Posterior vena cava (tissue), 2 donors: Measurements from ENCODE around the gene HK2. TPM values are rescaled to one million over a fixed set of nuclear protein-coding genes. Genes with fewer than 3 reads are reported as not detected.

Experiments
- DNase-seq: peaks from one replicate; pipeline ENCODE4 v3.0.0-alpha.2; 2020; ENCODE audit warnings: low spot score
- intact Hi-C, 2 donors: fragments of 100-400 bp; cut with DNase I; formaldehyde crosslinking; loops; one replicate each; pipeline versions ENCODE4 v1.14.1 to v1.14.2; 2022 to 2023
- total RNA-seq, 2 donors: library from RNA; stranded (reverse); fragmentation: NEBNext Ultra II Directional; extraction: Animal tissue kit (Norgen Biotek cat#: 25700); gene quantifications; one replicate each; pipeline ENCODE4 v1.2.1, GENCODE V29; 2021
- donor health status: DM: yes; HTN: yes; CAD: no.
- donor health status: DM: yes; HTN: yes; CAD: no.

Gene HK2
- total RNA-seq, 2 donors from 2014 or later, result 4.2 to 4.3 TPM

DNA sequence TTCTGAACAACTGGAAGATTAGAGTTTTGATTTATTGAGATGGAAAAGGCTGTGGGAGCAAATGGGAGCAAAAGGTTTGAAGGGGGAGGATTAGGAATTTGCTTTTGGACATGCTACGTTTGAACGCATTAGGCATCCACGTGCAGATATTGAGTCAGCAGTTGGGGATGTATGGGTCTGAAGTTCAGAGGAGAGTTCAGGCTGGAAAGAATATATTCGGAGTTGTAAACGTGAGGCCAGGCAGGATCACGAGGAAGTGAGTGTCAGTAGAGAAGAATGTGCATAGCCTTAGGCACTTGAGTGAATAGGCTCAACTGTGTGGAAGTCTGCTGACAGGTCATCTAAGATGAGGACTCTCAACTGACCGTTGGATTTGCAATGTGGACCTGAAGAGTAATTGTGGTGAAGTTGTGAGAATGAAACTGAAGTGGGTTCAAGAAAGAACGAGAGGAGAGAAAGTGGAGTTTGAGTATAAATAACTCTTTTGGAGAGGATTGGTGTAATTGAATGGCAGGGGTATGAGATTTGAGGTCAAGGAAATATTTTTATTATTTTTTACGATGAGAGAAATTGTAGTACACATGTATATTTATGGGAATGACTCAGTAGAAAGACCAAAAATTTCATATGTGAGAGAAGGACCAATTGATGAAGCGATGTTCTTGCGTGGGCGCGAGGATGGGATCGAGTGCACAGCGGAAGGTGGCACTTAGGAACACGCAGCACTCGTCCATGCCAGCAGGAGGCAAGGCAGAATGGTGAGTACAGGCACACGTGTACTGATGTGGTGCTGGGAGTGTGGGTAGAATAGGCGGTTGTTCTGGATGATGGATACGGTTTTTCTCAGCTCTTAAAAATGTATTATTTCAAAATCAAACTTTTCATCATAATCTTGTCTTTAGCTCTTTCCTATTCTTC, 84.0 kb downstream of the HK2 start:
- intact Hi-C loops, result no loop called here
- DNase-seq, result no peak

DNA sequence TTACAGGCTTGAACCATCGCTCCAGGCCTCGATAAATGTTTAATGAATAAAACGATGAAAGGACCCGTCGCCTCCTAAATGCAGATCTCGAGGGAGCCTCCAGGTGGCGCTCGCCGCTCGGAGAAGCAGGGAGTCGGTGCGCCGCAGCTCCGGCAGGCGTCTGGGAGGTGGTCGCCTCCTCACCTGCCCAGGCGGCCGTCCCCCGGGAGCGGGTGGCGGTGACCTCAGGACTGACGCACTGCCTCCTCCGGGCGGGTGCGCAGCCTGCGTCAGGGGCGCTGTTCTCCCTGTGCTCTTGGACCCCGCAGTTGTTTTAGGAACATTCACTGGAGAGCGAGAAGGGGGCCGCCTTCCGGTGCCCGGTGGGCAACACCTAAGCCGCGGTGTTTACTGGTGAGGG, 85.9 kb downstream of the HK2 start:
- intact Hi-C loops, result loop anchor here (10.0 kb wide), 1 partner anchor 485 kb away; no protein-coding TSS in a partner anchor
- peak; percentile 89 for DNase-seq

DNA sequence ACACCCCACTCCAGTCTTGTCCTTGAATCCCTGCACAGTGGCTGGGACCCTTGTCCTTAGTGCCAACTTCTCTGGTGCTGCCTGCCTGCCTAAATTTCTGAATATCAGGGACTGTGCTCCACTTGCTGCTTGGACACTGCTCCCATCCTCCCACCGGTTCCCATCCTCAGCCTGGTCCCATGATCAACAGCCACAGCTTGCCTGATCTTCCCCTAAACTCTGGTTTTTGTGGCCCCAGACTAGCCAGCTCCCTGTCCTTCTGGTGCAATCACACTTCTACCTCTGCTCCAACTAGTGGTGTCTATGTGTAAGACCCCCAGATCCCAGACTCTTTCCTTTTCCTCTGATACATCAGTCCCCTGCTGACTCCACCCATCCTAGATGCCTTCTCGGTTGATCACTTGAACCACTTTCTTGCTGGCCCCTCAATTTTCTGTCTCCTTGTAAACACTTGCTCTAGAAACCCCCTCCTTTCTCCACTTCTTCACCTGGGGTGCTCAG, 87.4 kb downstream of the HK2 start:
- intact Hi-C loops, result loop anchor here (10.0 kb wide), 1 partner anchor 484 kb away; no protein-coding TSS in a partner anchor
- DNase-seq, result no peak

DNA sequence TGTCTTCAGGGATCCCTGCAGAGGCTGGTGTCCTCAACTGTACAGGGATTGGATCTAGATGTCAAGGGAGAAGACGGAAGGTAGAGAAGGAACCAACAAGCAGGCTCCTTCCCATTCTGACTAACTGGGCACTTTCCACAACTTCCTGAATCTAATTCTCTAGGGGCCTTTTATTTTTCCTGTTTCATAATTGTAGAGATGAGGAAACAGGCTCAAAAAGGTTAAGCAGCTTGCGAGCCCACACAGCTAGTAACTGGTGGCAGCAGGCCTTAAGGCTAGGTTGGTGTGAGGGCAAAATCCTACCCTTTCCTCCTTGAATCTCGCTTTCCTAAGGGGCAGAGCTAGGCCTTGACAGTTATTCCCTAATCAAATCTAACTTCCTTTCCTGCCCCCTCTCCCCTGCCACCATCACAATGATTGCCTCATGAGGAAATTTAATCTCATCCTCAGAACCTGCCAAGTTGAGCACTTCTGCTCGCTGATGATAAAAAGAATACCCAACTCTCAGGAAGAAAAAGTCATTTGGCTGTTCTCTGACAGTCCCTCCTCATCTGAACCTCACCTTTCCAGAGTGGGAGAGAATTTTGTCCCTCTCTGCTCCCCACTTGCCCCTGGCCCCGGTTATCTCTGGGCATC, 88.8 kb downstream of the HK2 start:
- DNase-seq, result no peak
- intact Hi-C loops, result loop anchor here (10.0 kb wide), 1 partner anchor 482 kb away; no protein-coding TSS in a partner anchor

DNA sequence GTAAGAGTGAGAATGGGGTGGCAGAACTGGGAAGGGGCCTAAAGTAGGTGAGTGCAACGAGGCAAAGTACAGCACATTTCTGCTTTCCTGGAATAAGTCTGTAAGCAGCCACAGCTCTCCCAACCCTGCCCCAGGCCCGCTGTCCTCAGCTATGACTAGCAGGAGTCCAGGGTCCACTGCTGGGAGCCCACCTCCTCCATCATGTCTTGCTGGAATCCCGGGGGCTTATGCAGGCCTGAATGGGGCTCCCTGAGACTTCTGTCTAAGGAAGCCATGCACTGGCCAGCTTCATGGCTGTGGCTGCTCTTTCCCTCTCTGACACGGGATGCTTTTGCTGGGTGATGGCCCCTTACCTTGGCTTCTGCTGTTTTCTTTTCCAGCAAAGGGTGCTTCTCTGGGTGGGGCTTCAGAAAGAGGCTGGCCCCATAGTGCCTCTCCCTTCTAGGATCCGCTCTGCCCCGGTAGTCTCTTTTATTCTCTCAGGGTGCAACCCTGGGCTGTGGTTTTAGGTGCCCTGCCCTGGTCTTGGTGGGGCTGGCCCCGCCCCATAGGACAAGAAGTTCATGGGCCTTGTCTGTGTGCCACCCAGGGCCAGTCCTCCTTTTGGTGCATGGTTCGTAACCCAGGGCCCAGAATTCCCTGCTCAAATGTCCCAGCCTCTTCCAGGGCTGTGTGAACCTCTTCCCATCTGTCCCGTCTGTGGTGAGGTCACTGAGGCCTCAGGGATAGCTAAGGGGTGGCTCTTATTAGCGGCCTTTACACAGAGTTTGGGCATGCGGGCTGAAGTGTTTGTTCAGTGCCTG, 90.7 kb downstream of the HK2 start:
- DNase-seq, result no peak
- intact Hi-C loops, result loop anchor here (10.0 kb wide), 1 partner anchor 480 kb away; no protein-coding TSS in a partner anchor

DNA sequence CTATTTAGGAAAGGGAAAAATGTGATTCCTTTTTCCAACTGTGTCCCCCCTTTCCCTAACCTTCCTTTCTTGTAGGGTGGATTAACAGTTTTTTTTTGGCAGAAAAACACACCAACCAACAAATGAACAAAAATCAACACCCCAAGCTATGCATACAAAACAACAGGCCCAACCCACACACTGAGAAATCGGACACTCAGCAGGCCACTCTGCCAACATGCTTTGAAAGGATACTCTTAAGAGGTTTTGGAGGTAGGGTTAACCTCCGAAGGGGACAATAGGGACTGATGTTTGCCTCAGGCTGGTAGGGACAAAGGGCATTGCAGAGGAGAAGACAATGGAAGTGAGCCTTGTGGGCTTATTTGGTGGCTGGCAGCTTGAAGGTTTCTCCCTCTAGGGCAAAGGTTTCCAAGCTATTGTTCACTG, 91.4 kb downstream of the HK2 start:
- DNase-seq, result no peak
- intact Hi-C loops, result loop anchor here (10.0 kb wide), 1 partner anchor 479 kb away; no protein-coding TSS in a partner anchor

DNA sequence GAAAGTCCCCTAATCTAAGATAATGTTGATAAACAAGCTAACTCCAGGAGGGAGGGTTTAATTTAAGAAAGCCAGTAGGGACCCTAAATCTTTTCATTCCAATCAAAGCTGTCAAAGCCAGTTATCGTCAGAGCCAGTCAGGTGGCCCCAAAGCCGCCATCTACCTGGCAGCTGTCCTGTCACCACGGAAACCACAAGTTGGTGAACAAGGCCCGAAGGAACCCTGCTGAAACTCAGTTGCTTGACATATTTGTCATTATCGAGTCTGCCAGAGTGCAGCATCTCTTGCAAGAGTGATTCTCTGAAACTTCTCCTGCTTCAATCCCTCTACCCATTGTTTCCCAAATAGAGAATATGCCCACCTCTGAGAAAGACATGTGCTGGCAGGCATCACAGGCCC, 93.7 kb downstream of the HK2 start:
- intact Hi-C loops, result loop anchor here (10.0 kb wide), 1 partner anchor 477 kb away; no protein-coding TSS in a partner anchor
- no peak for DNase-seq

DNA sequence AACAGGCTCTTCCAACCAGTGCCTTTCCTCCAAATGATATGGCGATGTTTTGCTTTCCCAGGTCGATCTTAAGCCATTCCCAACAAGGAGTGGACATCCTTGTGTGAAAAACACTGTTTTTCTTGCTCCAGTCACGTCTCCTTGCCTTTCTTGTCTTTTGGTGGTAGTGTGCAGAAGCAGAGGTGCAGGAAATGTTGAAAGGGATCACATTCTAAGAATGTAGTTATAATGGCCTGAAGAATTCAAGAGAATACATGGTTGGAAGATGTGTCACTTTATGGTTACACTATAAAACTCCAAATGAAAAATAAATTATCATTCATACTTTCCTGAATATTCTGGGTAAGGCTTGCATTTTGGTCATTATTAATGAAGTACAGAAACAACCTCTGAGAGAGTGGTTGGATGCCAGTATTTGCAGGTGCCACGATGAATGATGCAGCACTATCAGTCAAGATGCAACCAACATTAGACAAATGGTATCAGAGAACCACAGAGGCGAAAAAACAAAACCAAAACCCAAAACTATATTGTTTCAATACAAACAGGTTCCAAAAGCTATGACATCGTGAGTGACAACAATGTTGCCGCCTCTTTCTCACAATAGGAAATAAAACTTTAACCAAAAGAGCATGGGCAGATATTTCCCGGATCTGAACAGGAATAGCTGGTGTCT, 97.0 kb downstream of the HK2 start:
- intact Hi-C loops, result no loop called here
- DNase-seq, result no peak

DNA sequence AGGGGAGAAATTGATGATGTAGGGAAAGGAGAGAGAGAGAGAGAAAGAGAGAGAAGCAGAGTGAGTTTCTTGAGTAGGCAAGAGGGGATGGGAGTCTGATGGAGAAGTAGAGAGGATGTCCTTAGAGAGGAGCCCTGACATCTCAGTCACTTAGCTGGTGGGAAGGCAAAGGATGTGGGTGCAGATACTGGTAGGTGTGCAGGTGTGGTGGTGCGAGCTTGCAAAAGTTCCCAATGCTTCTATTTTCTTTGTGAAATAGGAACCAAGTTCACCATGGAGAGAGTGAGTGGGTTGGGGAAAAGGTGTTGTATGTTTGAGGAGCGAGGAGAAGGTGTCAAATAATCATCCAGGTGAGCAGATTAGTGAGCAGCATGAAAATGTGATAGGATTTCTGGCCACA, 98.0 kb downstream of the HK2 start:
- intact Hi-C loops, result no loop called here
- DNase-seq, result no peak

DNA sequence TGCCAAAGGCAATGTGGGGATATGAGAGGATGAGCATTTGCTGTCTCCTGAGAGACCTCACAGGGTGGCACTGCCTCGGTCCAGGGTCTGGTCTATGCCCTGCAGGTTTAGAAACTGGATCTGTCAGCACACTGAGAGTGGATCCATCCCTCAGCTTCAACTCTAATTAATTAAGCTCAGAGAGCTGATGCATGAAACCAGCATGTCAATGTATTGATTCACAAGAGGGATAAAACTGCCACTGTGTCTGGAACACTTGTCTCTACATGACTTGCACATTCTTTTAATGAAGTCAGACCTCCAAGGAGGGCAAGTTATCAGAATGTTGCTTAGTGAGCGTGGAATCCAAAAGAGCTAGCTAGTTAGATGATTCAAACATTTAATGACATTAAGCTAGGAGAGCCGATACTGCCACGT, 102.1 kb downstream of the HK2 start:
- intact Hi-C loops, result no loop called here
- DNase-seq, result no peak

DNA sequence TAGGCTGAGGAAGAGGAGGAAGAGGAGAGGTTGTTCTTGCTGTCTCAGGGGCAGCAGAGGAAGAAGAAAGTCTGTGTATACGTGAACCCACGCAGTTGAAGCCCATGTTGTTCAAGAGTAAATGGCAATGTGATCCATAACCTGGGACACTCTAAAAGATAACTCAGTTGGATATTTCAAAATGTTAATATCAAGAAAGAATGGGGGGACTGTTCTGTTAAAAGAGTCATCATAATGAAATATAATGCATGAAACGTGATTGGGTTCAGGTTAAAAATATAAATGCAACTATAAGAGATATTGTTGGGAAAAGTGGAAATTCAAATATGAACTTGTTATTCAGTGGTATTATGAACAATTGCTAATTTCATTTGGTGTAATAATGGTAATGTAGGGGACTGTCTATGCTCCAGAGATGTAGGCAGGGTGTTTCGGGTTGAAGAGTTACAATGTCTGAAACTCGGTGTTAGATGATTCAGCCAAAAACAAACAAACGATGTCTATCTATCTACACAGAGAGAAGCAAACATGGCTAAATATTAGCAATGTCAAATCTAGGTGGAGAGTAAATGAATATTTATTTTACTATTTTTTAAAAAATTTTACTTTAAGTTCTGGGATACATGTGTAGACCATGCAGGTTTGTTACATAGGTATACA, 103.4 kb downstream of the HK2 start:
- DNase-seq, result no peak
- intact Hi-C loops, result no loop called here

DNA sequence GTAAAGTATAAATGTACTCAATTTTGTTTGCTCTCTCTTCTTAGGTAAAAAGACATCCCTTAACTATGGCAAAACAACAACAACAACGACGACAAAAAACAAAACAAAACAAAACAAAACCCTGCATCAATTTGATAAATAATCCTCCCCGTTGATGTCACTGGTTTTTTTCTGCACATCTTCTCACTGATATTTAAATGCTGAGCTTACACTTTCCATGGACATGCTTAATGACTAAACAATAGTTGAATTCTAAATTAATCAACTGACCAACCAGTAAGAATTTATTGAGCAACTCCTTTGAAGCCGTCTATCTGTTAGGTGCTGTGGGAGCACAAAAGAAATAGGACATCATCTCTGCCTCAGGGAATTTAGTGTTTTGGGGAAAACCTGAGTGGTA, 104.3 kb downstream of the HK2 start:
- no peak for DNase-seq

DNA sequence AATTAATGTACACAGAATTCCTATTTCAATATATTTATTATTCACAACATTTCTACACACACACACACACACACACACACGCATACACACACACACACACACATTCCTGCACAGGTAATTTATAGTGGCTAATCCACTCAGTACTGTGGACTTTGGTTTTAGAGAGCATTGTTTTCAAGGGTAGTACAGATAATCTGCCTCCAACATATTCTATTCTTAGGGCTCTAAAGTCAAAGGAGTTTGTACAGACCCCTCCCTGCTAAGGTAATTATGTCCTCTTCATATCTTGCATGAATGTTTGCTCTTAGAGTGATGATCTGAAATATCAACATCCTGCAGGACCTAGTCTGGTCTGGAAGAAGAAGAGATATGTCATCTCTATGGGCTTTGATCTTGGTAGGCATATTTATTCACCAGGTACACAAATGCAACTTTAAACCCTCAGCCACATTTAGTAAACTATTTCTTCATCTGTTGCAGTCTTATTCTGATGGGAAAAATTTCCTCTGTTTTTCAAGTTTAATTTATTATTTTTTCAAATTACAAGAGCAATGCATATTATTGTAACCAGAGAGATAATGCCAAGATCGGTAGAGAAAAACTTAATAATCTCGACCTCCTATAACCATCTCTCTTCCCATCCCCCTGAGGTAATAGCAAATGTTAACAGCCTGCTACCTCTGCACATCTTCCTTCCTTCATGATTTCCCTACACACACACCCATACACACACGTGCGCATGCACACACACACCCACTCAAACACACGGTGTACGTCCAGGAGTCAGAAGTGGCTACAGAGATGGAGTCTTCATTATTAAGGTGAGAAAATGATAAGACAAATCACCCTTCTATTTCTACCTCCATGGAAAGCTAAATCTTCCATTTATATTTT, 106.2 kb downstream of the HK2 start:
- DNase-seq, result no peak
- intact Hi-C loops, result no loop called here

More for the DNA sequence above, 104.3 kb downstream of the HK2 start:
- intact Hi-C loops, result no loop called here

DNA sequence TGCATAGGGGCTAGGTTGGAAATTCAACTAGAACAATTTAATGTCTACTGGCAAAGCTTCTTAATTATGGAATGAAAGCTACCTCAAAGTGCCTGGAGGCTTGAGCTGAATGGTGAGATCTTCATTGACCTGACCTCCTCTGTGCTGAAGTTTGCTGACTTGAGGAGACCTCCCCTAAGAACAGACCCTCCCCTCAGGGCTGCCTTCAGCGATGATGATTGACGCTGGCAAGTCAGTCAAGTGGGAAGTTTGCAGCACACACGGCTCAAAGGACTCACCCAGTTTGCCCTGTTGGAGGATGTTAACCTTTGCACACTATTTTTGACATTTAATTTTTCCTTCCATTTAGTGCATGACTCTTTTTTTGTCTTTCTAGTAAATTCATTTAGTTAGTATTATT, 107.4 kb downstream of the HK2 start:
- DNase-seq, result no peak
- intact Hi-C loops, result no loop called here

DNA sequence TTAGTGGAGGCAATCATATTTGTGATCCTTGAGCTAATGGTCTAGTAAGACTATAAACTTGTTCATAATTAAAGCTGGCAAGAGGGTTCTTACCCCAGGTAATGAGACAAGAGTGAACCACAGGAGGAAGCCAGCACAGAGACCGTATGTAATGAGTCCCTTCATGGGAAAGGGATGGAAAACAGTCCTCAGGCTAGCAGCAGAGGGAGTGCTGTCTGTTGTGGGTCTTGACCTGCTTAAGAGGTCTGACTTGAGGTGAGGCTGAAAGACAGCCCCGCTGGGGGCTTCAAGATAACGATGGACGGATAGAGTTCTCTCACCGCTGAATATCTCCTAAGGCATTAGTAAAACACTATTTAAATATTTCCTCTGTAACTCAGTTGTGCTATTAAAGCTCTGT, 108.3 kb downstream of the HK2 start:
- no peak for DNase-seq
- intact Hi-C loops, result no loop called here
